ENCODE measurements around the gene ANKRD11.
"Not testable (repeated sequence)": the region's sequence is repeated elsewhere in the genome, so short reads cannot be mapped to it uniquely, and the experiment has no call there.

GRCh38 chr16:89259901-89260300, 230.5 kb downstream of the ANKRD11 start:
- TF ChIP-seq CTCF, POLR2A (IDR thresholded peaks at IDR 0.05): not testable (repeated sequence)
